NCI-H526 treated with DMSO at 0.1 percent for 48 hours (cell line): Measurements from ENCODE around the gene CACNG4.
"Not testable (repeated sequence)": the region's sequence is repeated elsewhere in the genome, so short reads cannot be mapped to it uniquely, and the experiment has no call there.

Source experiments
- DNase-seq: peaks from one replicate; lab custom pipeline; 2025; lab: John Stamatoyannopoulos, UW

The CACNG4 gene

DNA sequence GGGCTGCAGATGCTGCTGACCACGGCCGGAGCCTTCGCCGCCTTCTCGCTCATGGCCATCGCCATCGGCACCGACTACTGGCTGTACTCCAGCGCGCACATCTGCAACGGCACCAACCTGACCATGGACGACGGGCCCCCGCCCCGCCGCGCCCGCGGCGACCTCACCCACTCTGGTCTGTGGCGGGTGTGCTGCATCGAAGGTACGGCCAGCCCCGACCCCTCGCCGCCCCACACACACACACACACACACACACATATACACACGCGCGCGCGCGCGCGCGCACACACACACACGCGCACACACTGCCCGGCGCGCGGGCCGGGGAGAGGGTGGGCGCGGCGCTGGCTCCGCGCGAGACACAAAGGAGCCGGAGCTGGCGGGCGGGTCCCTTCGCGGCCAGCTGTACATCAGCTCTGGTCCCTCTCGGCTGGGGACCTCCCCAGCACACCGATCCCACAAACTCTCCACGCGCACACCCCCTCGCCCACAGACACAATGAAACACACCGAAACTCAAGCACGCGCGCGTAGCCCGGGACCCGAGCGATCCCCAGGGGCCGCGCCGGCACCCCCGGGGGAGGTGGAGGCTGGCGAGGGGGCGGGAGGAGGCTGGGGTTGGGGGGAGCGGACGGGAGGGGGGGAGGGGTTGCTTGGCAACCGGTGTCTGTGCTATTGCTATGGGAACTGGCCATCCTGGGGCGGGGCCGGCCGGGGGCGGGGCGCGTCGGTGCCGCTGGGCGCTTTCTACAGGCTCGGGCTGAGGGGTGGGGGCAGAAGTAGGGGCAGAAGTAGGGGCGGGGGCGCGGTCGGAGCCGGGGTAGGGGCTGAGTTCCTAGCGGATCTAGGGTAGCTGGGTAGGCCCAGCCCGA lies 658 bp downstream of the CACNG4 start:
- DNase-seq: no peak

DNA sequence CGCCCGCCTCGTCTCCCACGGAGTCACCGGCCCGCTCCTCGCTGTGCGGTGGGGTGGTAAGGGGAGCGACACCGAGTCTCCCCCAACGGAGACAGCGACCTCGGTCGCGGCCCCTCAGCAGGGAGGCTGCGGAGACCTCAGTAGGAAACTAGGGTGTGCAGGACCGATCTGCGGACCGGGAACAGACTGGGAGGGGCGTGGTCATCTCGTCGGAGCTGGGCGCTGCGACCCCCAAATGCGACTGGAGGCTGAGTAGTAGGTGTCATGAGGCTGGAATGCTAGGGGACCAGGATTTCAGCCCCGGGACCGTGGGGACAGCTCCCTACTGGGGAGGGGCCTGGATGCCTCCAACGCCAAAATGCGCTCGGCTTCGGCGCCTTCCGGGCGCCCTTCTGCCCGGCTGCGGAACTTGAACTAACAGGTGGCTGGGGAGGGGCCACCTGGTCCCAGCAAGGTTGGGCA lies 1.3 kb downstream of the CACNG4 start:
- no peak for DNase-seq

DNA sequence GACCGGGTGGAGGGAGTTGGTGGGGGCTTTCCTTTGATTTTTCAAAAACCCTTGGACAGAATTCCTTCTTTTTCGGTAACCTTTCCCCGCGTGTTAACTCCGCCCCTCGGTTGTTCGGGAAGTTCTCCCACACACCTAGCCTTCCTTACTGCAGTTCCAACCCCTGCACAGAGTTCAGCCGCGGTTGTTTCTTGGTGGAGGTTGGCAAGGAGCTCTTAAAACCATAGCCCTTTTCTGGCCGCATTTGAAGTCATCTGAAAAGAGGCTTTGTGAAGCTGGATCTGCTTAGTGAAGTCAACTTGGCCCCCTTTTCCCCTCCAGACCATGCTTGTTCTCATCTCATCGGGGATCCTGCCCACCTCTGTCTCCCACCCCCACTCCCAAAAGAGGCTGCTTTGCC lies 1.8 kb downstream of the CACNG4 start:
- DNase-seq: no peak

DNA sequence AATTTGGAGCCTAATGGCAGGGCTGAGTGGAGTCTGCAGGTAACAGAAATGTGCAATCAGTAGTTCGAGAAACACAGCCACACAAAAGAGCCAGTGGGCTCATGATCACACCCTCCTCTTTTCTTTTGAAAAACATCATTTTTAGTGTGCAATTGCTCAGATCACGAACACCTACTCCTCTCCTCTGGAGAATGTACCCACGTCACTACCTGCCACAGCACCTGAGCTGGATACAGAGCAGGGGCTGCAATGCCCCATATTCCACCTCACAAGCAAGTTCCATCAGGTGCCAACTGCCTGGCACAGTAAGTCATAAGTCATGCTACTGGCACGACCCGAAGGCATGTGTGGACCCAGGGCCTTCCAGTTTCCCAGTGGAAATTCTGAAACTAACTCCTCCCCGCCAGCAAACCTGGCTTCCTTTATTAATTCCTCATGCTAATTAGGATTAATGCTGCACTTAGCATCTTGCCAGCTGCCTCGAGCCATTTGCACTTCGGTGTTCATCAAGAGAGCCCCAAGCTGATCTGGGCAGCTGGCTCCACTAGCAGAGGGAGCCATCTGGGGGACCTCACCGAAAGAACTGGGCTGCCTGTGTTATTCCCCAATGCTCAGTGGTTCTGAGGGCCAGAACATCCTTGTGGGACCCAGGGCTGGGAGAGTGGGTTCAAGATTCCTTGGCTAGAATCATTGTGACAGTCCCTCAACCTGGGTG lies 2.4 kb downstream of the CACNG4 start:
- DNase-seq: no peak

DNA sequence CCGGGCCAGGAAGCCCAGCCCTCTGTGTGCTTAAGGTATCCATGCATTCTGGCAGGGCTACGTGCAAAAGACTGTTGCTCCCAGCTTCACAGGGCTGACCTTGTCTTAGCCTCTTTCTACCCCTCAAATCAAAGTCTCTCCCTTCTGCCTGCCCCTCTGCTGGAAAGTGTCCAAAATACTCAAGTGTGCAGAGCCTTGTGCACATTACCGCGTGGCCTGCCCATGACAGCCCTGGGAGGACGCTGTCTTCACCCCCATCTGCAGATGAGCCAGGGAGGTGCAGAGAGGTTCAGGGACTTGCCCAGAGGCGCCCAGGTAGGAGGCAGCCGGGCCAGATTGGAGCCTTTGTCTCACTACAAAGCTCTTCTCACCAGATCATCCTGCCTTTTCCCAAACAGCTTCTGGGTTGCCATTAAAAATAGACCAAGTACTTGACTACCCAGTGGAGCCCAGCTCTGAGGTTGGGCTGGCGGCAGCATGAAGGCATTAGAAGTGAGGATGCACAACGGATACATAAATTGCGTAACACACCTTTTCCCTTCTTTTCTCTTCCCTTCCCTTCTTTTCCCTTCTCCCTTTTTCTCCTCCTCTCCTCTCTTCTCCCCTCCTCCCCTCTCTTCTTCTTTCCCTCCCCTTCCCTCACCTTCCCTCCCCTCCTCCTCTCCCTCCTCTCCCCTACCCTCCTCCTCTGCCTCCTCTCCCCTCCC lies 3.5 kb downstream of the CACNG4 start:
- DNase-seq: no peak

DNA sequence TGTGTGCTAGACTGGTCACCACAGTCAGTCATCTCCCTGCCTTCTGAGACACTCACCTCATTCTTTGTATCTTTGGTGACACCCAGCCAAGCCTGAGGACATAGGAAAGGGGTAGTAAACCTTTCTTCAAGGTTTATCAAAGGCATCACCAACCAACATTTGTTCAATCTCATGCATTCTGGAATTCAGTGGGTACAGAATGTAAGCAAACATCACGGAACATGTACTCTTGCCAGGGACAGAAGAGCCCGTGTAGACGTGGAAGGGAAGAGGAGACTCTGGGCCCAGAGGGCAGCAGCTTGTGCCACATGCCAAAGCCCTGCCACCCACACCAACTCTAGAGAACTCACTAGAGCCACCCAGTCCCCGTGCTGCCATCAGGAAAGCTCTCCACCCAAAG lies 4.4 kb downstream of the CACNG4 start:
- no peak for DNase-seq

DNA sequence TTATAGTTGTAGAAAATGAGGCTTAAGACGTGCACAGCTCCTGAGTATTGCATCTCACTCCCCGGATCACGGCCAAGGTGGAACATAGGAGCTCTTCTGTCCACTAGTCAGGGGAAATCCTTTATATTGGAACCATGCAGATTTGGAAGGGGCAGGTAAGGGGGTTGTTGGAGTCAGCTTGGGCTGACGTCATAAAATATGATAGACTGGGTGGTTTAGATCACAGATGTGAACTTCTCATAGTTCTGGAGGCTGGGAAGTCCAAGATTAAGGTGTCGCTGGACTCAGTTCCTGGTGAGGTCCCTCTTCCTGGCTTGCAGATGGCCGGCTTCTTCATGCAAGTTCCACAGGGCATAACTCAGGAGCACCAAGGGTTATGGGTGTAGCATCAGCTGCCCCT lies 5.6 kb downstream of the CACNG4 start:
- no peak for DNase-seq

DNA sequence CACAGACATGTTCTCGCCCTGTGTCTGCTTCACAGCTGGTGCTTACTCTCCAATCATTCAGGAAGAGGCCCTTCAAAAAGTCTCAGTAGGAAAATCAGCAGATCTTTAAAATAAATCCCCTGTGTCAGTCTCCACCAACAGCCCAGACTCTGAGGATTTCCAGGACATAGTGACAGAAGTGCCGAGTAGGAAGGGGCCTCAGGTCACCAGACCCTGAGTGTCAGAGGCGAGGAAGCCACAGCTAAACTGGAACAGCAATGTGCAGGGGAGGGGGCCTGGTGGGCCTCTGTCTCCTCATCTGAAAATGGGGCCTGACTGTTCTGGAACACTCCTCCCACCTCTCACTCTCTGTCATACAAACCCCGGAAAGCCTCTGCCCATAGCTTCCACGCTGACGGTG lies 6.3 kb downstream of the CACNG4 start:
- DNase-seq: no peak

DNA sequence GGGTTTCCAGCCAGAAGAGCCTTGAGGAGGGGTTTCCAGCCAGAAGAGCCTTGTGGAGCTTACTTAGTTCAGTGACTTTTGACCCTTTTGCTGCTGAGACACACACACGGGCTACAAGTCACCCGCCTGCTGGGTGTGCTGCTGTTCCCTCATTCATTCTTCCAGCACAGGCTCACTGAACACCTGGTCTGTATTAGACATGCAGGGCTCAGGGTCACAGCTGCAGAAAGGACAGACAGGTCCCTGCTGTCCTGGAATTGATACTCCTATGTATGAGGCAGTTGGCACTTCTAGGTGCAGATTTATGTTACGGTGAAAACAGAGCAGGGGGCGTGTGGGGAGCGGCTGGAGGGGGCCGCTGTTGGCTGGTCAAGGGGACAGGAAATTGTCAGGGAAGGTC lies 6.8 kb downstream of the CACNG4 start:
- DNase-seq: no peak

DNA sequence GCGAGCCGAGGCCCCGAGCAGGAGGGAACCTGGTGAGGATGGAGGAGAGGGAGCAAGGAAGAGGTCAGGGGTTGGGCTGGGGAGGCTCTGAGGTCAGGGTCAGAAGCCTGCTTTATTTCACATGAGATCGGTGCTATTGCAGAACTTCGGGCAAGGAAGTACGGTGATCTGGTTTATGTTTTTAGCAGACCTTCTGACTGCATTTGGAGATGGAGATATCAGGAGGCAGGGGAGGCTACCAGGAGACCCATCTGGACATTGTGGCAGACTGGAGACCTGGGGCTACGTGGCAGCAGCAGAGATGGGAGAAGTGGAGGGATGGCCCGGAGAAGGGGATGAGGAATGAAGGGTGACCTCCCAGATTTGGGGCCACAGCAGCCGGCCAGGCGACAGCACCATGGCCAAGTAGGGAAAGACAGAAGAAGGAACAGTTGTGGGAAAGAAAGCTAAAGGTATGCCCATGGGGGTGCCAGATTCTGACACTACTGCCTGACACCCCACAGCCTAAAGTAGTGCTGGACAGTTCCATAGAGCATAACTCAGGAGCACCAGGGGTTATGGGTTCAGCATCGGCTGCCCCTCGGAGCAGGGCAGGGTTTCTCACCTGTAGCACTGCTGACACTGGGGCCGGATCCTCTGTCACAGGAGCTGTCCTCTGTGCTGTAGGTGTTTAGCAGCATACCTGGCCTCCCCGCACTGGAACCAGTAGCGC lies 7.4 kb downstream of the CACNG4 start:
- no peak for DNase-seq

DNA sequence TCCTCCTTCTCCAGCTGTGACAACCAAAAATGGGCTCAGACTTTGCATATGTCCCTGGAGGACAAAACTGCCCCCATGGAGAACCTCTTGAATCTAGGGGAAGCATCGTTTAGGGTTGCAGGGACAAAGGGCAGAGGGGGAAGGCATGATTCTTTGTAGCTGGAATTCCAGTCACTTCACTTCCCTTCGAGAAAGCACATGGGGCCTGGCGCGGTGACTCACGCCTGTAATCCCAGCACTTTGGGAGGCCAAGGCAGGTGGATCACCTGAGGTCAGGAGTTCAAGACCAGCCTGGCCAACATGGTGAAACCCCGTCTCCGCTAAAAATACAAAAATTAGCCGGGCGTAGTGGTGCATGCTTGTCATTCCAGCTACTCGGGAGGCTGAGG lies 7.9 kb downstream of the CACNG4 start:
- DNase-seq: not testable (repeated sequence)

DNA sequence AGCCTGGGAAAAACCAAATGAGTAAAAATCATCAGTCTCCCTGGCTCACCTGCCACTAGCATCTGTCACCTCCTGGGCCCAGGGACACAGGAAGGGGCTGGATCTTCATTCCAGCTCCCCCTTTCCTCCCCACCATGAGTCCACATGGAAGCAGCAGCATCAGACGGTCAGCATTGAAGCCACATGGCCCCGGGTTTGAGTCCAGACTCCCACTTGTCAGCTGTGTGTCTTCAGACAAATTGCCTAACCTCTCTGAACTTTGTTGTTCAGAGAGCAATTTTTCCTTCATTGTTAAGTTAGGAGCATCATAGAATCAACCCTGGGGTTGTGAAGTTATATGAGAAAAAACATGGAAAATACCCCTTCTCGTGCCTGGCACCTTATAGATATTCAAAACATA lies 10.7 kb downstream of the CACNG4 start:
- DNase-seq: no peak

DNA sequence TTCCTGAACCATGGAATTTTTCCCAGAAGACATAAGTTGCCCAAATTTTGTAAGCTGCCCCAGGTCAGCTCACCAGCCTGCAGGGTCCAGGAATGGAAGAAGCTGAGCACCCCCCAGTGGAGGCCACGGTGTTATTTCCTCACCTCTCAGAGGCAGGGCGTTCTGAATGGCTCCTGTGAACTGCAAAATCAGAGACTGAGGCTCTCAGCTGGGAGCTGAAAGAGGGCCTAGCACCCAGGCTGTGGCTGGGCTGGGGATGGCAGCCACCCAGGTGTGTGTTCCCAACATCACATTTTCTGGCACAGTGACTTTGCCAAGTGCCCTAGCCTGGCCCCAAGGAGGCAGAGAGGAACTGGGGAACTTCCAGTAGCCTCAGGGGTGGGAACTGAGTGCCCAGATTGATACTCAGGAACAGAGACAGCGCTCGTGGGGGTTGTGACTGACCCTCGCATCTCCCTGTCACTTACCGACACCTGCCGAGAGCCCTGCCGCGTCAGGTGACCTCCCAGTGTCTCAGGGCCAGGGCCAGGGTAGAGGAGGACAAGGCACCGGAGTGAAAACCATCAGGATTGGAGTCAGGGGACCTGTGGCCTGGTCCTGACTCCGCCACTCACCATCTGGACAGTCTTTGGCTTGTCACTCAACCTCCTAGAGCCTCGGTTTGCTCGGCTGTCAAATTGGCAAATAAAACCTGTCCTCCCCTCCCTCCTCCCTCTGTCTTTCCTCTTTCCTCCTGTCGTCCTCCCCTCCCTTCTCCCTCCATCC lies 11.3 kb downstream of the CACNG4 start:
- DNase-seq: no peak

DNA sequence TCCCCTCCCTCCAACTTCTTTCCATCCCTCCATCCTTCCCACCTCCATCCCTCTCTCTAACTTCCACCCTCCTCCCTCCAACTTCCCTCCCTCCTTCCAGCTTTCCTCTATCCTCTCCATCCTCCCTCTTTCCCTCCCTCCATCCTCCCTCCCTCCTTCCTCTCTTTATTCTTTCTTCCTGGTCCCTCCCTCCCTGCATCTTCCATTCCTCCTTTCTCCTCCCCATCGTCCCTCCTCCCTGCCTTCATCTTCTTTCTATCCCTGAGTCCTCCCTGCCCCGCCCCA lies 11.8 kb downstream of the CACNG4 start:
- no peak for DNase-seq

DNA sequence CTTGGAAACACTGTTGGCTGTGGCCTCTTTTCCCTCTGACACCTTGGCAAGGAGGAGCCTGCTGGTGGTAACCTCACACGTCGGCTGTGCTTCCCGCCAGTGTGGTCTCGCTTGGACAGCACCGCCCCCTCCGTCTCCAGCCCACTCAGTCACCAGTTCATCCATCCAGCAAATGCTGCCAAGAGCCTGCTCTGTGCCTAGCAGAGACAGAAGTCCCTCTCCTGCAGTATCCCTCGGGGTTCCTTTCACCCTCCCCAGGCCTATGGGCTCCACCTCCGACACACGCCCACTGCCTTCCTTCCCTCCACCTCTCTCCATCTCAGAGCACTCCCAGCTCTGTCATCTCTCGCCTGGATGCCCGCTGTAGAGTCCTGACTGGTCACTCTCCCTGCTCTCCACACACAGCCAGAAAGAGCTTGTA lies 12.3 kb downstream of the CACNG4 start:
- no peak for DNase-seq

DNA sequence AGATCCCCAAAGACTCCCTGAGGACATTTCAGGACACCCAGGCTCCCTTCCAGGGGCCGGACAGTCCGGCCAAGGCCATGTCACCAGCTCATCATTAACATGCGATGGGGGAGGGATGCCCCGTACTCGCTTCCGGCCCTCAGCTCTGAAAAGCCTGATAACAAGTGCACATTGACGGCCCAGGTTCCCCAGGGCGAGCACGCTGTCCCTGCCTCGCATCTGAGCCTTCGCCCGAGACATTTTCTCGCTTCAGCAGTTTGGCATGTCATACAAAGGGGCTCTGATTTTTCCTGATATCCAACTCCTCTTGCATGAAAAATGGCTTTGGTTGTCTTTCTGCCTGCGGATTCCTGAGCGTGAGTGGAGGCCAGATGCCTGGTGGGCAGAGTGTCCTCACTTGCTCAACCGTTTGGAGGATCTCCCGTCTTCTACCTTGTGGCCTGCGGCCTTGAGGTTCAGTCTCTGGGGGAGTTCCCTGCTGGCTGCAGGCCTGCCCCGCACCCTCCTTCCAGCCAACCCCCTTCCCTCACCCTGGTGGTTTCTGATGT lies 14.1 kb downstream of the CACNG4 start:
- no peak for DNase-seq

DNA sequence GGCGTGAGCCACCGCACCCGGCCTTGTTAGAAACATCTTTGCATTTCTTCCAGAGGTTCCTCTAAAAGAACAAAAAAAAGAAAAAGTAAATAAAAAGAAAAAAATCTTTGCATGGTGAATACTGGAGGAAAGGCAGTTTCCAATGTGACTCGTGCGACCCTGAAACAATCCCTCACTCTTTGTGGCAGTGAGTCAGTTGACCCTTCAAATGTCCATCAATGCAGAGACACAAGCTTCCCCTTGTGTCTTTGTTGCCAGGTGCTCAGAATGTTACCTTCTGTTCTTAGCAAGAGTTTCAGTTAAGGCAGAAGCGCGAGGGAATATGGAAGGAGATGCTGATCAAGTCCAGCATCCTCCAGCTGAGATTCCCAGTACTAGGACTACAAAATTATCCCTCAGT lies 16.4 kb downstream of the CACNG4 start:
- DNase-seq: no peak

DNA sequence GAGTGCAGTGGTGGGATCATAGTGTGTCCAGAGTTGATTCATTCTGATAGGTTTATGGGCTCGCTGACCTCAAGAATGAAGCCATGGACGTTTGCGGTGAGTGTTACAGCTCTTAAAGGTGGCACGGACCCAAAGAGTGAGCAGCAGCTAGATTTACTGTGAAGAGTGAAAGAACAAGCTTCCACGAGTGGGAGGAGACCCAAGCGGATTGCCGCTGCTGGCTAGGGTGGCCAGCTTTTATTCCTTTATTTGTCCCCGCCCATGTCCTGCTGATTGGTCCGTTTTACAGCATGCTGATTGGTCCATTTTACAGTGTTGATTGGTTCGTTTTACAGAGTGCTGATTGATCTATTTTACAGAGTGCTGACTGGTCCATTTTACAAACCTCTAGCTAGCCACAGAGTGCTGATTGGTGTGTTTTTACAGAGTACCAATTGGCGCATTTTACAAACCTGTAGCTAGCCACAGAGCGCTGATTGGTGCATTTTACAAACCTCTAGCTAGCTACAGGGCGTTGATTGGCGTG lies 17.5 kb downstream of the CACNG4 start:
- DNase-seq: no peak

DNA sequence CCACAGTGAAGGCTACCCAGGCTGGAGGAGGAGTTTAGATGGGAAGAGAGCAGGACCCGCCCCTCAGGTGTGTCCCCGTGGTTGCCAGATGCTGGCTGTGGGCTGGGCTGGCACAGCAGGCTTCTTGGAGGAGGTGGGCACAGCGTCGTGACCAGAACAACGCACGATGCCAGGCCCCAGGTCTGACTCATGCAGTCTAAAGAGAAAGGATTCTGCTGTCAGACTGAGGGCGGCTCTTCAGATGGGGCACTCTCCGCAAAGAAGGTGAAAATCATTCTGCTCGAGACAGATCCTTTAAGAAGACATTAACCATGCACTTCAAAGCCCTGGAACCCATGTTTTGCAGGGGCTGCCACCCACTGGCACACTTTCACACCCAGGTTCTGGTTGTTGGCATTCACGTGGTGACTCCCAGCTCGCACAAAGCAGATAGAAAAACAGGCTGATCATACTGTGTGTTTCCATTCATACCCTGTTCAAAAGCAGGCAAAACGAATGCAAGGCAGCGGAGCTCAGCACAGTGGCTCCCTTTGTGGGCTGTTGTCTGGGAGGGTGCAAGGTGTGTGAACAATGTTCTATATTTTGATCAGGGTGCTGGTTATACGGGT lies 19.0 kb downstream of the CACNG4 start:
- no peak for DNase-seq

DNA sequence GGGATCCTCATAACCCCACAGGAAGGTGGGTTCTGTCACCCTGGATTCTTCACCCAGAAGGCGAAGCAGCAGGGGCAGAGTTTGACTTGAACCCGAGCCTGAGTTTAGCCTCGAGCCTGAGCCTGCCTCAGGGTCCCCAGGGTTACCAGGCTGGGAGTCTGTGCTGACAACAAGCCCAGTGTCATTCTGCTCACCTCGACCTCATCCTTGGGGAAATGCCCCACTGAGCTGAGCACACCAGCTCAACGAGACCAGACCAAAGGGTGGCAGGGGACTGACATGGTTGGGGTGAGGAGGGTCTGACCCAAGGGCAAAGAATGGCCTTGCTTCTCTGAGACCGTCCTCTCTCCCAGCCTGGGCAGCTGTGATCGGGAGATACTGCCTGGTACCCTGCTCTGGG lies 20.2 kb downstream of the CACNG4 start:
- no peak for DNase-seq
